NAMALWA (cell line): Measurements from ENCODE around the gene CHRNA1.
"Not testable (repeated sequence)": the region's sequence is repeated elsewhere in the genome, so short reads cannot be mapped to it uniquely, and the experiment has no call there.

Source experiments
- DNase-seq: peaks from one replicate; pipeline ENCODE4 v3.0.0-alpha.2; 2015; ENCODE audit warnings: low spot score

CHRNA1 gene

GRCh38 chr2:174717273-174717672 lies 47.0 kb downstream of the CHRNA1 start:
- DNase-seq, result no peak

GRCh38 chr2:174716785-174717184 lies 47.5 kb downstream of the CHRNA1 start:
- DNase-seq, result no peak

GRCh38 chr2:174713686-174714085 lies 50.6 kb downstream of the CHRNA1 start:
- DNase-seq, result no peak

- DNase-seq, result no peak
These were observed 53.1 kb downstream of the CHRNA1 start for GRCh38 chr2:174711206-174711605.

- not testable (repeated sequence) for DNase-seq
These were observed 54.8 kb downstream of the CHRNA1 start for GRCh38 chr2:174709416-174710004.

- DNase-seq, result no peak
These were observed 55.6 kb downstream of the CHRNA1 start for GRCh38 chr2:174708713-174709112.

- no peak for DNase-seq
These were observed 59.0 kb downstream of the CHRNA1 start for GRCh38 chr2:174705321-174705720.

- no peak for DNase-seq
These were observed 59.6 kb downstream of the CHRNA1 start for GRCh38 chr2:174704642-174705041.

GRCh38 chr2:174704061-174704460 lies 60.2 kb downstream of the CHRNA1 start:
- DNase-seq, result no peak

GRCh38 chr2:174703430-174703829 lies 60.8 kb downstream of the CHRNA1 start:
- no peak for DNase-seq

GRCh38 chr2:174702541-174702940 lies 61.7 kb downstream of the CHRNA1 start:
- DNase-seq, result no peak

- DNase-seq, result peak; percentile 73
These were observed 64.1 kb downstream of the CHRNA1 start for GRCh38 chr2:174699993-174700766.
